ENCODE measurements around the gene RARRES1. TPM values are rescaled to one million over a fixed set of nuclear protein-coding genes. Genes with fewer than 3 reads are reported as not detected.

Gene RARRES1, protein sequence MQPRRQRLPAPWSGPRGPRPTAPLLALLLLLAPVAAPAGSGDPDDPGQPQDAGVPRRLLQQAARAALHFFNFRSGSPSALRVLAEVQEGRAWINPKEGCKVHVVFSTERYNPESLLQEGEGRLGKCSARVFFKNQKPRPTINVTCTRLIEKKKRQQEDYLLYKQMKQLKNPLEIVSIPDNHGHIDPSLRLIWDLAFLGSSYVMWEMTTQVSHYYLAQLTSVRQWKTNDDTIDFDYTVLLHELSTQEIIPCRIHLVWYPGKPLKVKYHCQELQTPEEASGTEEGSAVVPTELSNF
- total RNA-seq: not detected
- polyA plus RNA-seq (2013, experiment 1 of 2): 1.3 TPM
- 0.19 TPM for polyA plus RNA-seq (2013, experiment 2 of 2)
- 0 to 0.40 (median 0) reads per million in 172 experiments for total RNA-seq

GRCh38 chr3:158731938-158732855 lies at the start of gene RARRES1:
Gene RARRES1, minus strand, starts transcription at chr3:158732457. Its CDS starts 42 bp downstream, at chr3:158732415.
- Mint-ChIP-seq H3K4me3 (peak within 1 kb of the TSS; percentile 60), H3K27me3 (peaks cover 16% of the 10 kb centered on the region), H3K4me1 (ENCODE audit: low read depth) (peaks cover 16% of the 10 kb centered on the region), H3K27ac (no peak within 1 kb of the TSS), H3K9me3 (peaks cover 2% of the 10 kb centered on the region), H3K36me3 (ENCODE audit: low read depth) (no peaks in the 10 kb centered on the region)
- H3K36me3 ChIP-seq (ENCODE audit: insufficient read depth, low read length): no peaks in the 10 kb centered on the region
- intact Hi-C loops (cut with DNase I, micrococcal nuclease): no loop called here
- POLR2A ChIA-PET: no interaction called here
- peaks cover 3 to 4% of the 10 kb centered on the region in 2 experiments for H3K27me3 ChIP-seq (ENCODE audit: control insufficient read depth in 1 of 2, insufficient read depth in 2 of 2, low read length in 2 of 2)
- CTCF ChIA-PET: no interaction called here
- no peak within 1 kb of the TSS for H3K27ac ChIP-seq (ENCODE audit: low read depth in 1 of 2, low read length in 2 of 2)
- ATAC-seq (ENCODE audit: poor library complexity) (peak; percentile 33), DNase-seq (peak in 9 of 14 experiments; percentile 11 to 51 (median 28))
- TF ChIP-seq, protein P1, sequence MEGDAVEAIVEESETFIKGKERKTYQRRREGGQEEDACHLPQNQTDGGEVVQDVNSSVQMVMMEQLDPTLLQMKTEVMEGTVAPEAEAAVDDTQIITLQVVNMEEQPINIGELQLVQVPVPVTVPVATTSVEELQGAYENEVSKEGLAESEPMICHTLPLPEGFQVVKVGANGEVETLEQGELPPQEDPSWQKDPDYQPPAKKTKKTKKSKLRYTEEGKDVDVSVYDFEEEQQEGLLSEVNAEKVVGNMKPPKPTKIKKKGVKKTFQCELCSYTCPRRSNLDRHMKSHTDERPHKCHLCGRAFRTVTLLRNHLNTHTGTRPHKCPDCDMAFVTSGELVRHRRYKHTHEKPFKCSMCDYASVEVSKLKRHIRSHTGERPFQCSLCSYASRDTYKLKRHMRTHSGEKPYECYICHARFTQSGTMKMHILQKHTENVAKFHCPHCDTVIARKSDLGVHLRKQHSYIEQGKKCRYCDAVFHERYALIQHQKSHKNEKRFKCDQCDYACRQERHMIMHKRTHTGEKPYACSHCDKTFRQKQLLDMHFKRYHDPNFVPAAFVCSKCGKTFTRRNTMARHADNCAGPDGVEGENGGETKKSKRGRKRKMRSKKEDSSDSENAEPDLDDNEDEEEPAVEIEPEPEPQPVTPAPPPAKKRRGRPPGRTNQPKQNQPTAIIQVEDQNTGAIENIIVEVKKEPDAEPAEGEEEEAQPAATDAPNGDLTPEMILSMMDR (IDR thresholded peaks at IDR 0.05): no peak
- H3K9me3 ChIP-seq (ENCODE audit: control insufficient read depth in 1 of 2, insufficient read depth in 1 of 2, low read length in 2 of 2): peaks cover 0 to 4% of the 10 kb centered on the region in 2 experiments
- H3K4me3 ChIP-seq (ENCODE audit: low read length): peak within 1 kb of the TSS; percentile 42
- peaks cover 23% of the 10 kb centered on the region for H3K4me1 ChIP-seq (ENCODE audit: insufficient read depth, low read length)

- intact Hi-C loops (cut with DNase I, micrococcal nuclease): no loop called here
These were observed 49.6 kb upstream of the RARRES1 start for GRCh38 chr3:158781849-158782248.

DNA sequence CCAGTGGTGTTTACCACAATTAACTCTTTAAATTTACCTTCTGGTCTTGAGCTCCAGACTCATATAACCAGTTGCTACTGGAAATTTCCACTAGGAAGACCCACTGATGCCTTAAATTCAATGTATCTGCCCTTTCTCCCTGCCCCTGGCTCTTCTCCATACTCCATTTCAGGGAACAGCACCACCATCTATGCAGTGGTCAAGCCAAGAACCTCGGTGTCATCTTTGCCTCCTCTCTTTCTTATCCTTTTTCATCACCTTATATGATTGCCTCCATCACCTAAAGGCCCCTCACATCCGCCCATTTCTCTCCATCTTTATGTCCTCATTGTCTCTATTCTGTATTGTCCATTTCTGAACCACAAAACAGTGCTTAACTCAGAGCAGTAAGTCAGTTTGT lies 48.9 kb upstream of the RARRES1 start:
- intact Hi-C loops (cut with DNase I, micrococcal nuclease): no loop called here
- no peaks in the 10 kb centered on the region for H3K9me3 ChIP-seq (ENCODE audit: control insufficient read depth in 1 of 2, insufficient read depth in 1 of 2, low read length in 2 of 2)
- POLR2A ChIA-PET: no interaction called here
- no peak overlapping the region for H3K27ac ChIP-seq (ENCODE audit: low read depth in 1 of 2, low read length in 2 of 2)
- H3K4me3 ChIP-seq (ENCODE audit: low read length): no peak overlapping the region
- CTCF ChIA-PET: no interaction called here
- no peaks in the 10 kb centered on the region for H3K4me1 Mint-ChIP-seq (ENCODE audit: low read depth)
- H3K36me3 Mint-ChIP-seq (ENCODE audit: low read depth): no peaks in the 10 kb centered on the region
- H3K9me3 Mint-ChIP-seq: no peaks in the 10 kb centered on the region
- H3K4me3 Mint-ChIP-seq: no peak overlapping the region
- TF ChIP-seq, protein P1 (IDR thresholded peaks at IDR 0.05): no peak
- ATAC-seq (ENCODE audit: poor library complexity): no peak
- no peaks in the 10 kb centered on the region for H3K27me3 Mint-ChIP-seq
- H3K27me3 ChIP-seq (ENCODE audit: control insufficient read depth in 1 of 2, insufficient read depth in 2 of 2, low read length in 2 of 2): no peaks in the 10 kb centered on the region
- no peak overlapping the region for H3K27ac Mint-ChIP-seq
- no peak for DNase-seq
- no peaks in the 10 kb centered on the region for H3K4me1 ChIP-seq (ENCODE audit: insufficient read depth, low read length)
- H3K36me3 ChIP-seq (ENCODE audit: insufficient read depth, low read length): no peaks in the 10 kb centered on the region

More at GRCh38 chr3:158781849-158782248, 49.6 kb upstream of the RARRES1 start:
- Mint-ChIP-seq H3K4me3 (no peak overlapping the region), H3K9me3 (peaks cover 2% of the 10 kb centered on the region), H3K36me3 (ENCODE audit: low read depth) (no peaks in the 10 kb centered on the region), H3K27ac (no peak overlapping the region), H3K4me1 (ENCODE audit: low read depth) (no peaks in the 10 kb centered on the region), H3K27me3 (no peaks in the 10 kb centered on the region)
- no peak overlapping the region for H3K27ac ChIP-seq (ENCODE audit: low read depth in 1 of 2, low read length in 2 of 2)
- ChIA-PET CTCF (no interaction called here), POLR2A (no interaction called here)
- no peaks in the 10 kb centered on the region for H3K36me3 ChIP-seq (ENCODE audit: insufficient read depth, low read length)
- TF ChIP-seq, protein P1 (IDR thresholded peaks at IDR 0.05): no peak
- ATAC-seq (ENCODE audit: poor library complexity) (no peak), DNase-seq (no peak)
- no peaks in the 10 kb centered on the region for H3K4me1 ChIP-seq (ENCODE audit: insufficient read depth, low read length)
- no peak overlapping the region for H3K4me3 ChIP-seq (ENCODE audit: low read length)
- no peaks in the 10 kb centered on the region for H3K9me3 ChIP-seq (ENCODE audit: control insufficient read depth in 1 of 2, insufficient read depth in 1 of 2, low read length in 2 of 2)
- no peaks in the 10 kb centered on the region for H3K27me3 ChIP-seq (ENCODE audit: control insufficient read depth in 1 of 2, insufficient read depth in 2 of 2, low read length in 2 of 2)
